GM12875 (cell line): ENCODE measurements around the gene RBM10.

Source experiments
- H3K4me3 ChIP-seq: one replicate; pipeline ENCODE4 v1.5.1; 2011; ENCODE audit warnings: low read depth, low read length, control low read depth
- TF ChIP-seq, protein P1 (sequence below): IDR thresholded peaks from 2 replicates; pipeline ENCODE4 v1.5.1; 2011; ENCODE audit warnings: low read depth, mild to moderate bottlenecking, control low read depth, inconsistent platforms, low read length, moderate library complexity, borderline replicate concordance; ENCODE audit not compliant: insufficient read depth

Gene RBM10

GRCh38 chrX:47209508-47210238, 64.7 kb downstream of the RBM10 start:
- TF ChIP-seq, protein P1, sequence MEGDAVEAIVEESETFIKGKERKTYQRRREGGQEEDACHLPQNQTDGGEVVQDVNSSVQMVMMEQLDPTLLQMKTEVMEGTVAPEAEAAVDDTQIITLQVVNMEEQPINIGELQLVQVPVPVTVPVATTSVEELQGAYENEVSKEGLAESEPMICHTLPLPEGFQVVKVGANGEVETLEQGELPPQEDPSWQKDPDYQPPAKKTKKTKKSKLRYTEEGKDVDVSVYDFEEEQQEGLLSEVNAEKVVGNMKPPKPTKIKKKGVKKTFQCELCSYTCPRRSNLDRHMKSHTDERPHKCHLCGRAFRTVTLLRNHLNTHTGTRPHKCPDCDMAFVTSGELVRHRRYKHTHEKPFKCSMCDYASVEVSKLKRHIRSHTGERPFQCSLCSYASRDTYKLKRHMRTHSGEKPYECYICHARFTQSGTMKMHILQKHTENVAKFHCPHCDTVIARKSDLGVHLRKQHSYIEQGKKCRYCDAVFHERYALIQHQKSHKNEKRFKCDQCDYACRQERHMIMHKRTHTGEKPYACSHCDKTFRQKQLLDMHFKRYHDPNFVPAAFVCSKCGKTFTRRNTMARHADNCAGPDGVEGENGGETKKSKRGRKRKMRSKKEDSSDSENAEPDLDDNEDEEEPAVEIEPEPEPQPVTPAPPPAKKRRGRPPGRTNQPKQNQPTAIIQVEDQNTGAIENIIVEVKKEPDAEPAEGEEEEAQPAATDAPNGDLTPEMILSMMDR, result no peak
- H3K4me3 ChIP-seq, result no peak overlapping the region

DNA sequence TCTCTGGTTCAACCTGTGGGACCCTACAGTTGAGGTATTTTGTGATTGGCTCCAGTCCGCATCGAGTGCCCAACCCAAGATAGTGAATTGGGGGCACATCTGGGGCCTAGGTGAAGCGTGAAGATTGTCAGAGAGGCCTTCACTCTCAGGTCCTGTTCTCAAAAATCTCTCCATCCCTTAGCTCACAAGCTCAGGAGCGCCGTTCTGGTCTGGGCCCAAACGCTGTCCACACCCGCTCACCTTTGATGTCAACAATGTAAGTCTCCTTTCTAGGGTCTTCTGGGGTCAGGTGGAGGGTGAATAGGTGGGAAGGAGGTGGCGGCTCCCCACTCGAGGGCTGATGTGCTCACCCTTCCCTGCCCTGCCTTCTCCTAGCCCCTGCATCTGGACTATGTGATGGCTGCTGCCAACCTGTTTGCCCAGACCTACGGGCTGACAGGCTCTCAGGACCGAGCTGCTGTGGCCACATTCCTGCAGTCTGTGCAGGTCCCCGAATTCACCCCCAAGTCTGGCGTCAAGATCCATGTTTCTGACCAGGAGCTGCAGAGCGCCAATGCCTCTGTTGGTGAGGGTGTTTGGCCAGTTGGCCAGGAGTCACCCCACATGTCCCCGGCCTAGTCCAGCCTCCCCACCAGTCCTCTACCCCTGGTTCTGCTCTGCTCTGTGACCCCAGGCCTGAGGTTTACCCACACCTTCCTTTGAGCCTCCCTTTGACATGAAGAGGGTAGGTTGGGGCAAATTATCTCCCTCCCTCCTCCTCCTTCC, 65.8 kb downstream of the RBM10 start:
- TF ChIP-seq, protein P1, result no peak

GRCh38 chrX:47212381-47213293, 67.6 kb downstream of the RBM10 start:
- H3K4me3 ChIP-seq, result no peak overlapping the region
- TF ChIP-seq, protein P1, result no peak

More for the DNA sequence above, 65.8 kb downstream of the RBM10 start:
- H3K4me3 ChIP-seq, result no peak overlapping the region

DNA sequence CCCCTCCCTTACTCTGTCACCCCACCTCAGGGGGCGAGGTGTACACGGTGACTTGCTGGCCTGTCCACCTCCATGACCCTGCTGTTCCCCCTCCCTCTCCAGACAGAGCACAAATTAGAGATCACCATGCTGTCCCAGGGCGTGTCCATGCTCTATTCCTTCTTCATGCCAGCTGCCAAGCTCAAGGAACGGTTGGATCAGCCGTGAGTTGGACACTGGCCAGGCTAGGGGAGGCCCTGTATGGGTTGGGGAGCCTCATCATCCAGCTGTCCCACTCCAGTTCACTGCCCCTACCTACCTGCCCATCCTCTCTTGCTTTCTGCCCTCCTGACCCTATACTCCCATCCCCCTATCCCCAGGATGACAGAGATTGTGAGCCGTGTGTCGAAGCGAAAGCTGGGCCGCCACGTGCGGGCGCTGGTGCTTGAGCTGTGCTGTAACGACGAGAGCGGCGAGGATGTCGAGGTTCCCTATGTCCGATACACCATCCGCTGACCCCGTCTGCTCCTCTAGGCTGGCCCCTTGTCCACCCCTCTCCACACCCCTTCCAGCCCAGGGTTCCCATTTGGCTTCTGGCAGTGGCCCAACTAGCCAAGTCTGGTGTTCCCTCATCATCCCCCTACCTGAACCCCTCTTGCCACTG, 69.5 kb downstream of the RBM10 start:
- TF ChIP-seq, protein P1, result no peak
- H3K4me3 ChIP-seq, result no peak overlapping the region

GRCh38 chrX:47215291-47215900, 70.4 kb downstream of the RBM10 start:
- no peak overlapping the region for H3K4me3 ChIP-seq
- TF ChIP-seq, protein P1, result no peak

- no peak overlapping the region for H3K4me3 ChIP-seq
Observed at GRCh38 chrX:47216393-47216925, 71.4 kb downstream of the RBM10 start.

More at GRCh38 chrX:47216393-47216925, 71.4 kb downstream of the RBM10 start:
- TF ChIP-seq, protein P1, result no peak
